ENCODE data around the gene DNAJB8. TPM values are rescaled to one million over a fixed set of nuclear protein-coding genes. Genes with fewer than 3 reads are reported as not detected.

Gene DNAJB8
- total and polyA plus RNA-seq, 2 donors (not counting 1 experiment from before 2014, with no cell fraction given), result not detected

GRCh38 chr3:128442949-128443348 lies 23.7 kb downstream of the DNAJB8 start:
- Histone ChIP-seq H3K27me3 (ENCODE audit: control insufficient read depth, insufficient read depth, low read length) (peaks cover 17% of the 10 kb centered on the region), H3K4me1 (ENCODE audit: control insufficient read depth, extremely low read depth, insufficient read depth, low read length) (no peaks in the 10 kb centered on the region)

GRCh38 chr3:128442070-128442469 lies 24.6 kb downstream of the DNAJB8 start:
- Histone ChIP-seq H3K9me3 (ENCODE audit: control insufficient read depth, insufficient read depth, low read depth, low read length) (no peaks in the 10 kb centered on the region), H3K79me2 (ENCODE audit: control insufficient read depth, insufficient read depth, low read length) (no peaks in the 10 kb centered on the region), H3K36me3 (ENCODE audit: control insufficient read depth, insufficient read depth, low read length) (no peaks in the 10 kb centered on the region), H3K4me2 (ENCODE audit: extremely low read depth, insufficient read depth, low read length) (no peak overlapping the region), H3K27ac (ENCODE audit: insufficient read depth, low read length) (no peak overlapping the region), H3K27me3 (ENCODE audit: control insufficient read depth, insufficient read depth, low read length) (peaks cover 12% of the 10 kb centered on the region), H3K4me3 (replicated peaks in 1 of 4; ENCODE audit: control extremely low read depth in 1 of 4, insufficient read depth in 1 of 4, low read depth in 3 of 4, low read length in 4 of 4) (no peak overlapping the region), H3K4me1 (ENCODE audit: control insufficient read depth, extremely low read depth, insufficient read depth, low read length) (no peaks in the 10 kb centered on the region), H3K9ac (ENCODE audit: insufficient read depth, low read length) (no peak overlapping the region), H2AFZ (ENCODE audit: low read length) (no peak overlapping the region), H4K20me1 (ENCODE audit: control insufficient read depth, extremely low read depth, insufficient read depth, low read length) (no peaks in the 10 kb centered on the region)
- no peak for TF ChIP-seq CTCF (conservative IDR thresholded peaks at IDR 0.05 in 1 of 2, IDR thresholded peaks at IDR 0.05 in 1 of 2; ENCODE audit: low read depth in 1 of 2, low read length in 2 of 2)
- no peak for DNase-seq (ENCODE audit: low read depth in 2 of 2)

More at GRCh38 chr3:128442949-128443348, 23.7 kb downstream of the DNAJB8 start:
- H3K36me3 ChIP-seq (ENCODE audit: control insufficient read depth, insufficient read depth, low read length), result no peaks in the 10 kb centered on the region
- H4K20me1 ChIP-seq (ENCODE audit: control insufficient read depth, extremely low read depth, insufficient read depth, low read length), result no peaks in the 10 kb centered on the region
- H3K79me2 ChIP-seq (ENCODE audit: control insufficient read depth, insufficient read depth, low read length), result no peaks in the 10 kb centered on the region
- no peak overlapping the region for H3K4me3 ChIP-seq (replicated peaks in 1 of 4; ENCODE audit: control extremely low read depth in 1 of 4, insufficient read depth in 1 of 4, low read depth in 3 of 4, low read length in 4 of 4)
- no peak overlapping the region for H3K27ac ChIP-seq (ENCODE audit: insufficient read depth, low read length)
- DNase-seq (ENCODE audit: low read depth in 2 of 2), result no peak
- no peak for TF ChIP-seq CTCF (conservative IDR thresholded peaks at IDR 0.05 in 1 of 2, IDR thresholded peaks at IDR 0.05 in 1 of 2; ENCODE audit: low read depth in 1 of 2, low read length in 2 of 2)
- no peak for TF ChIP-seq EZH2 (IDR thresholded peaks at IDR 0.05; ENCODE audit: low read length, missing control alignments)
- no peak overlapping the region for H2AFZ ChIP-seq (ENCODE audit: low read length)
- no peak overlapping the region for H3K4me2 ChIP-seq (ENCODE audit: extremely low read depth, insufficient read depth, low read length)
- no peak overlapping the region for H3K9ac ChIP-seq (ENCODE audit: insufficient read depth, low read length)
- no peaks in the 10 kb centered on the region for H3K9me3 ChIP-seq (ENCODE audit: control insufficient read depth, insufficient read depth, low read depth, low read length)

- no peaks in the 10 kb centered on the region for H3K9me3 ChIP-seq (ENCODE audit: control insufficient read depth, insufficient read depth, low read depth, low read length)
- H3K27me3 ChIP-seq (ENCODE audit: control insufficient read depth, insufficient read depth, low read length), result peaks cover 10% of the 10 kb centered on the region
- H2AFZ ChIP-seq (ENCODE audit: low read length), result no peak overlapping the region
- H3K4me2 ChIP-seq (ENCODE audit: extremely low read depth, insufficient read depth, low read length), result no peak overlapping the region
- H3K27ac ChIP-seq (ENCODE audit: insufficient read depth, low read length), result no peak overlapping the region
- DNase-seq (ENCODE audit: low read depth in 2 of 2), result no peak
- no peaks in the 10 kb centered on the region for H3K36me3 ChIP-seq (ENCODE audit: control insufficient read depth, insufficient read depth, low read length)
- no peaks in the 10 kb centered on the region for H3K79me2 ChIP-seq (ENCODE audit: control insufficient read depth, insufficient read depth, low read length)
- no peak overlapping the region for H3K4me3 ChIP-seq (replicated peaks in 1 of 4; ENCODE audit: control extremely low read depth in 1 of 4, insufficient read depth in 1 of 4, low read depth in 3 of 4, low read length in 4 of 4)
- no peak overlapping the region for H3K9ac ChIP-seq (ENCODE audit: insufficient read depth, low read length)
- no peaks in the 10 kb centered on the region for H3K4me1 ChIP-seq (ENCODE audit: control insufficient read depth, extremely low read depth, insufficient read depth, low read length)
- no peak for TF ChIP-seq CTCF (conservative IDR thresholded peaks at IDR 0.05 in 1 of 2, IDR thresholded peaks at IDR 0.05 in 1 of 2; ENCODE audit: low read depth in 1 of 2, low read length in 2 of 2)
- TF ChIP-seq EZH2 (IDR thresholded peaks at IDR 0.05; ENCODE audit: low read length, missing control alignments), result no peak
- H4K20me1 ChIP-seq (ENCODE audit: control insufficient read depth, extremely low read depth, insufficient read depth, low read length), result no peaks in the 10 kb centered on the region
These were observed 27.5 kb downstream of the DNAJB8 start for GRCh38 chr3:128439226-128439625.

Measured in fibroblast of lung (primary cell).